Upper lobe of right lung (tissue), 1 donor: ENCODE measurements around the gene FEZF2. TPM values are rescaled to one million over a fixed set of nuclear protein-coding genes. Genes with fewer than 3 reads are reported as not detected.

Experiments used
- ATAC-seq: fragments of 200-7000 bp; cut with Tn5 transposase; one replicate; pipeline ENCODE4 v1.9.1; 2020; ENCODE audit warnings: mild to moderate bottlenecking, moderate library complexity
- DNase-seq: peaks from one replicate; pipeline ENCODE4 v3.0.0-alpha.2; 2020
- H3K27ac ChIP-seq: fragments of 200-600 bp; one replicate; pipeline ENCODE4 v1.8.0; 2022
- H3K27me3 ChIP-seq: fragments of 200-600 bp; one replicate; pipeline ENCODE4 v1.8.0; 2022; ENCODE audit warnings: mild to moderate bottlenecking
- H3K36me3 ChIP-seq: fragments of 200-600 bp; one replicate; pipeline ENCODE4 v1.8.0; 2022
- H3K4me1 ChIP-seq: fragments of 200-600 bp; one replicate; pipeline ENCODE4 v1.8.0; 2022
- H3K4me3 ChIP-seq: fragments of 200-600 bp; one replicate; pipeline ENCODE4 v1.8.0; 2022; ENCODE audit warnings: mild to moderate bottlenecking
- H3K9me3 ChIP-seq: fragments of 200-600 bp; one replicate; pipeline ENCODE4 v1.8.0; 2022
- intact Hi-C: fragments of 100-400 bp; cut with DNase I; formaldehyde crosslinking; loops from one replicate; pipeline ENCODE4 v1.11.0; 2022
- total RNA-seq: library from RNA; stranded (reverse); fragmentation: NEBNext Ultra II Directional; extraction: Animal tissue kit (Norgen Biotek cat#: 25700); gene quantifications from one replicate; pipeline ENCODE4 v1.2.1, GENCODE V29; 2021
- TF ChIP-seq, protein P1 (sequence below): fragments of 200-600 bp; IDR thresholded peaks from one replicate; pipeline ENCODE4 v1.8.0; 2022; ENCODE audit warnings: antibody characterized with exemption
- donor health status: DM: no; HTN: yes; CAD: no; lungs with severe emphysema.

The FEZF2 gene
- total RNA-seq, 1 donor from 2014 or later = not detected

DNA sequence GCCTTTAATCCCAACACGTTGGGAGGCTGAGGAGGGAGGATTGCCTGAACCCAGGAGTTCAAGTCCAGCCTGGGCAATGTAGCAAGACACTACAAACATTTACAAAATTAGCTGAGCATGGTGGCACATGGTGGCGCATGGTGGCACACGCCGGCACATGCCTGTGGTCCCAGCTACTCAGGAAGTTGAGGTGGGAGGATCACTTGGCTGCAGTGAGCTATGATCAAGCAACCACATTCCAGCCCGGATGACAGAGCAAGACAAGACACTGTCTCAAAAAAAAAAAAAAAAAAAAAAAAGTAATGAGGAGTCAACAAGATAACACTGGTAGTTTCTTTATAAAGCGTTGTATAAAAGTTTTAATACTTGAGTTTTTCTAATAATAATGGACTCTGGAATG, 10.1 kb downstream of the FEZF2 start:
- Histone ChIP-seq H3K36me3 (no peaks in the 10 kb centered on the region), H3K27me3 (peaks cover 29% of the 10 kb centered on the region), H3K27ac (no peak overlapping the region), H3K9me3 (no peaks in the 10 kb centered on the region), H3K4me3 (no peak overlapping the region), H3K4me1 (no peaks in the 10 kb centered on the region)
- TF ChIP-seq, protein P1, sequence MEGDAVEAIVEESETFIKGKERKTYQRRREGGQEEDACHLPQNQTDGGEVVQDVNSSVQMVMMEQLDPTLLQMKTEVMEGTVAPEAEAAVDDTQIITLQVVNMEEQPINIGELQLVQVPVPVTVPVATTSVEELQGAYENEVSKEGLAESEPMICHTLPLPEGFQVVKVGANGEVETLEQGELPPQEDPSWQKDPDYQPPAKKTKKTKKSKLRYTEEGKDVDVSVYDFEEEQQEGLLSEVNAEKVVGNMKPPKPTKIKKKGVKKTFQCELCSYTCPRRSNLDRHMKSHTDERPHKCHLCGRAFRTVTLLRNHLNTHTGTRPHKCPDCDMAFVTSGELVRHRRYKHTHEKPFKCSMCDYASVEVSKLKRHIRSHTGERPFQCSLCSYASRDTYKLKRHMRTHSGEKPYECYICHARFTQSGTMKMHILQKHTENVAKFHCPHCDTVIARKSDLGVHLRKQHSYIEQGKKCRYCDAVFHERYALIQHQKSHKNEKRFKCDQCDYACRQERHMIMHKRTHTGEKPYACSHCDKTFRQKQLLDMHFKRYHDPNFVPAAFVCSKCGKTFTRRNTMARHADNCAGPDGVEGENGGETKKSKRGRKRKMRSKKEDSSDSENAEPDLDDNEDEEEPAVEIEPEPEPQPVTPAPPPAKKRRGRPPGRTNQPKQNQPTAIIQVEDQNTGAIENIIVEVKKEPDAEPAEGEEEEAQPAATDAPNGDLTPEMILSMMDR = no peak
- ATAC-seq (no peak), DNase-seq (no peak)
- intact Hi-C loops = no loop called here

DNA sequence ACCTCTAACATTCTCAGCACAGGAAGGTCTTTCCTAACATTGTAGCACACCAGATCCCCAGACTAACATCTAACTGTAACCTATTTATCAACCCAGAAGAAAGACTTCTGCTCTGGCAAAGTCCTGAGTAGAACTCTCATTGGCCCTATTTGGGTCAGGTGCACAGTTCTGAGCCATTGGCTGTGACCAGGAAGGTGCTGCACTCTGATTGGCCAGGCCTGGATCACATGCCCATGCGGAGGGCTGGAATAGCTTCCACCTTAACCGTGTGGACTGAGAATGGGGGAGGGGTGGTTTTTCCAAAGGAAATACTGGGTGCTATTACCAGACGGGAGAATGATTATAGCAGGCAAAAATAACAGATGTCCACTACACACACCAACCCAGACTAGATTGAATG, 11.5 kb downstream of the FEZF2 start:
- DNase-seq (no peak), ATAC-seq (no peak)
- Histone ChIP-seq H3K27ac (no peak overlapping the region), H3K36me3 (no peaks in the 10 kb centered on the region), H3K4me1 (no peaks in the 10 kb centered on the region), H3K4me3 (no peak overlapping the region), H3K27me3 (peaks cover 14% of the 10 kb centered on the region), H3K9me3 (no peaks in the 10 kb centered on the region)
- TF ChIP-seq, protein P1 = no peak
- intact Hi-C loops = no loop called here

DNA sequence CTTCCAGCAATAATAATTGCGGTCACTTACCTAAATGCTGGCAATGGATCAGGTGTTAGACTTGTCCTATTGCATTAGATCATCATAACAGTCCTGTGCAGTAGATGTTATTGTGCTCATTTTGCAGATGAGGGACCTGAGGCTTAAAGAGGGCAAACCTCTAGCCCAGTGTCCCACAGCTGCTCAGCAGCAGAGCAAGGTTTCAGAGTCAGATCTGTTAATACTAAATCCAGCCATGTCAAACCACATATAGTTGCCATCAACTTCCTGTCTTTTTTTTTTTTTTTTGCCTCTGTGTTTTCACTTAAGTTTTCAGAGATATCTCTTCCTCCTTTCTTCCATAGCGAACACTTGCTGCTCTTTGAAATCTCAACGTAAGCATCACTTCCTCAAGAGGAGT, 12.1 kb downstream of the FEZF2 start:
- H3K9me3 ChIP-seq = no peaks in the 10 kb centered on the region
- H3K4me1 ChIP-seq = no peaks in the 10 kb centered on the region
- no peak overlapping the region for H3K27ac ChIP-seq
- DNase-seq (no peak), ATAC-seq (no peak)
- TF ChIP-seq, protein P1 = no peak
- intact Hi-C loops = no loop called here
- no peak overlapping the region for H3K4me3 ChIP-seq
- peaks cover 9% of the 10 kb centered on the region for H3K27me3 ChIP-seq
- no peaks in the 10 kb centered on the region for H3K36me3 ChIP-seq

DNA sequence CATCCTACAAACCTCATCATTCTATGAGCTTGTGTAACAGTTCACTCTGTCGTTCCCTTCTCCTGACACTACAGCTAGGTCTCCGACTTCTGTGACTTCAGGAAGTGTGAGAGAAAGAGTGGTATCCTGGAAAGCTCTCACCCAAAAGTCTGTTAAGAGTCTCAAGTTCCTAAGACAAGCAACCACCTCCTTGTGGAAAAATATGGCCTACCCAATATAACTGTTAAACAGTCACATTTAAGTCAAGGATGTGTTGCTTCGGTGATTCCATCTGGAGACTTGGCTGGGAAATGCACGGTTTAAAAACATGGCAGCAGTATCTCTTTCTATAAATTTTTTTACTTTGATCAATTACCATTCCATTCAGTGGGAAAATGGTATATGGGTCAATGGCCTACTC, 13.8 kb downstream of the FEZF2 start:
- Histone ChIP-seq H3K36me3 (no peaks in the 10 kb centered on the region), H3K27me3 (peaks cover 5% of the 10 kb centered on the region), H3K27ac (no peak overlapping the region), H3K4me3 (no peak overlapping the region), H3K9me3 (no peaks in the 10 kb centered on the region), H3K4me1 (no peaks in the 10 kb centered on the region)
- intact Hi-C loops = no loop called here
- TF ChIP-seq, protein P1 = no peak
- no peak for ATAC-seq
- no peak for DNase-seq

DNA sequence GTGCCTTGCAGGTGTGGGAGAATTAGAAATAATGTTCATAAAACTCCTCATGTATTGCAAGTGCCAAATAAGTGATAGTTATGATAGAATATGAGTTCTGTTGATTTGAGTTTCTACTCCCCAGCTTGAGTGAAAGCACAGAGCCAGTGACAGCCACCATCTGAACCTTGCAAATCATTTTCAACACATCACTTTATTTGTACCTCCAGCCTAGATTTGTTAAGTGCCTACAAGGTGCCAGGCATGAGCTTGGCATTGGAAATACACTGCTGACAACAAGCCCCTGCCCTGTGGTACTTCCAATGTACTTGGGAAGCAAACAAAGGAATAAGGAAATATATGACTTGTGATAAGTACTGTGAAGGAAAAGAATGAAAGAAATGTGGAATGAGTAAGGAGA, 17.0 kb downstream of the FEZF2 start:
- no peaks in the 10 kb centered on the region for H3K36me3 ChIP-seq
- H3K9me3 ChIP-seq = no peaks in the 10 kb centered on the region
- H3K4me3 ChIP-seq = no peak overlapping the region
- ATAC-seq = no peak
- TF ChIP-seq, protein P1 = no peak
- intact Hi-C loops = no loop called here
- H3K27me3 ChIP-seq = no peaks in the 10 kb centered on the region
- no peaks in the 10 kb centered on the region for H3K4me1 ChIP-seq
- no peak overlapping the region for H3K27ac ChIP-seq
- no peak for DNase-seq

DNA sequence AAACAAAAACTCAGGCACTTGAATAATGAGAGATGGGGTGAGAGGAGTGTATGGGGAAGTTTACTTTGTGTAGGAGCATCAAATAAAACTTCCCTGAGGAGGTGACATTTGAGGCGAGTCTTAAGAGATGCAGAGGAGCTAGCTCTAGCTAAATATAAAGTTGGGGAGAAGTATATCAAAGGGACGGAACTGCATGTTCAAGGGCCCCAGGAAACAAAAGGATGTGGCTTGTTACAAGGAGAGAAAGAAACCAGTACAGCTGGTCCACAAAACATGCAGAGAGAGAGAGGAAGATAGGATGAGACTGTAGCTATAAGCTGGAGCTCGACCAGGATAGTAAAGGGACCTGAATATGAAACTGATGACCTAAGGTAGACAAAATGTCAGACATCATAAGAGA, 17.6 kb downstream of the FEZF2 start:
- Histone ChIP-seq H3K36me3 (no peaks in the 10 kb centered on the region), H3K4me3 (no peak overlapping the region), H3K9me3 (no peaks in the 10 kb centered on the region), H3K4me1 (no peaks in the 10 kb centered on the region), H3K27me3 (no peaks in the 10 kb centered on the region), H3K27ac (no peak overlapping the region)
- DNase-seq = no peak
- TF ChIP-seq, protein P1 = no peak
- no peak for ATAC-seq
- intact Hi-C loops = no loop called here
